ENCODE data around the gene PITPNC1.
"Not testable (repeated sequence)": the region's sequence is repeated elsewhere in the genome, so short reads cannot be mapped to it uniquely, and the experiment has no call there.

PITPNC1 gene

GRCh38 chr17:67461876-67462275, 84.8 kb downstream of the PITPNC1 start:
- DNase-seq (ENCODE audit: low spot score), result no peak

GRCh38 chr17:67466251-67466796, 89.2 kb downstream of the PITPNC1 start:
- DNase-seq (ENCODE audit: low spot score), result no peak

GRCh38 chr17:67467500-67468455, 90.7 kb downstream of the PITPNC1 start:
- DNase-seq (ENCODE audit: low spot score), result no peak

- peak; percentile 20 for DNase-seq (ENCODE audit: low spot score)
Measured at GRCh38 chr17:67469208-67469980, 92.3 kb downstream of the PITPNC1 start.

- DNase-seq (ENCODE audit: low spot score), result no peak
Measured at GRCh38 chr17:67470163-67470562, 93.1 kb downstream of the PITPNC1 start.

GRCh38 chr17:67471118-67471517, 94.0 kb downstream of the PITPNC1 start:
- DNase-seq (ENCODE audit: low spot score), result no peak

GRCh38 chr17:67472606-67473005, 95.5 kb downstream of the PITPNC1 start:
- DNase-seq (ENCODE audit: low spot score), result not testable (repeated sequence)

GRCh38 chr17:67474081-67474661, 97.1 kb downstream of the PITPNC1 start:
- DNase-seq (ENCODE audit: low spot score), result no peak

GRCh38 chr17:67475161-67475937, 98.3 kb downstream of the PITPNC1 start:
- peak; percentile 87 for DNase-seq (ENCODE audit: low spot score)

GRCh38 chr17:67476787-67477335, 99.8 kb downstream of the PITPNC1 start:
- no peak for DNase-seq (ENCODE audit: low spot score)

- DNase-seq (ENCODE audit: low spot score), result peak; percentile 54
Measured at GRCh38 chr17:67477687-67478086, 100.6 kb downstream of the PITPNC1 start.

- no peak for DNase-seq (ENCODE audit: low spot score)
Measured at GRCh38 chr17:67478401-67479041, 101.4 kb downstream of the PITPNC1 start.

- no peak for DNase-seq (ENCODE audit: low spot score)
Measured at GRCh38 chr17:67479148-67479547, 102.1 kb downstream of the PITPNC1 start.

GRCh38 chr17:67480959-67481358, 103.9 kb downstream of the PITPNC1 start:
- DNase-seq (ENCODE audit: low spot score), result not testable (repeated sequence)

- no peak for DNase-seq (ENCODE audit: low spot score)
Measured at GRCh38 chr17:67481808-67482207, 104.7 kb downstream of the PITPNC1 start.

- DNase-seq (ENCODE audit: low spot score), result no peak
Measured at GRCh38 chr17:67482764-67483163, 105.7 kb downstream of the PITPNC1 start.

- no peak for DNase-seq (ENCODE audit: low spot score)
Measured at GRCh38 chr17:67484261-67484660, 107.2 kb downstream of the PITPNC1 start.

- DNase-seq (ENCODE audit: low spot score), result no peak
Measured at GRCh38 chr17:67485666-67486065, 108.6 kb downstream of the PITPNC1 start.

- DNase-seq (ENCODE audit: low spot score), result no peak
Measured at GRCh38 chr17:67487506-67487905, 110.4 kb downstream of the PITPNC1 start.

- no peak for DNase-seq (ENCODE audit: low spot score)
Measured at GRCh38 chr17:67488161-67488560, 111.1 kb downstream of the PITPNC1 start.

GRCh38 chr17:67488768-67489167, 111.7 kb downstream of the PITPNC1 start:
- DNase-seq (ENCODE audit: low spot score), result no peak

Data from CD4-positive, alpha-beta T cell treated with Interleukin-6 at 100 ng/mL for 8 hours (primary cell).